H1 (cell line): ENCODE results near the gene RIBC1. TPM values are rescaled to one million over a fixed set of nuclear protein-coding genes. Genes with fewer than 3 reads are reported as not detected.

Experiments used
- CTCF ChIA-PET: fragments of 300-600 bp; sonication (Branson Sonifier 250); formaldehyde crosslinking; loops from one replicate; lab custom pipeline; 2021; ENCODE audit not compliant: partially characterized antibody; lab: Charles Lee
- POLR2A ChIA-PET: fragments of 300-600 bp; sonication (Branson Sonifier 250); formaldehyde crosslinking; loops from one replicate; lab custom pipeline; 2021; ENCODE audit warnings: inconsistent platforms; ENCODE audit not compliant: partially characterized antibody; lab: Charles Lee
- DNase-seq, 2 experiments: peaks; one replicate each; pipeline versions ENCODE4 v3.0.0 to v3.0.0-alpha.2; 2010 to 2022; ENCODE audit warnings: low spot score in 2 of 2, low read depth in 1 of 2, mixed read lengths in 1 of 2
- FAIRE-seq: peaks from 2 replicates; lab custom pipeline; 2011; peaks lifted over from hg19 to GRCh38; lab: Jason Lieb, UNC
- H2AFZ ChIP-seq: 2 replicates; pipeline ENCODE4 v1.8.1; 2012; ENCODE audit warnings: low read length, inconsistent platforms
- H2AK5ac ChIP-seq: 2 replicates; pipeline ENCODE4 v1.6.1; 2013; ENCODE audit warnings: low read depth, low read length
- H2BK120ac ChIP-seq: replicated peaks from 2 replicates; pipeline ENCODE3; 2013; ENCODE audit warnings: low read depth, low read length, inconsistent platforms
- H2BK12ac ChIP-seq: 2 replicates; pipeline ENCODE4 v1.6.1; 2013; ENCODE audit warnings: low read depth, low read length
- H2BK15ac ChIP-seq: 2 replicates; pipeline ENCODE4 v1.6.1; 2013; ENCODE audit warnings: low read length
- H2BK20ac ChIP-seq: 2 replicates; pipeline ENCODE4 v1.6.1; 2013; ENCODE audit warnings: low read length
- H2BK5ac ChIP-seq: 2 replicates; pipeline ENCODE4 v1.6.1; 2013; ENCODE audit warnings: low read depth, low read length
- H3K14ac ChIP-seq: 2 replicates; pipeline ENCODE4 v1.6.1; 2013; ENCODE audit warnings: inconsistent platforms; ENCODE audit not compliant: insufficient read length
- H3K18ac ChIP-seq: 2 replicates; pipeline ENCODE4 v1.6.1; 2013; ENCODE audit warnings: low read length; ENCODE audit errors: extremely low read depth
- H3K23ac ChIP-seq: 2 replicates; pipeline ENCODE4 v1.6.1; 2013; ENCODE audit warnings: inconsistent platforms; ENCODE audit not compliant: insufficient read length
- H3K23me2 ChIP-seq: 2 replicates; pipeline ENCODE4 v1.6.1; 2013; ENCODE audit warnings: low read depth, low read length
- H3K27ac ChIP-seq: 2 replicates; pipeline ENCODE4 v1.6.1; 2011; ENCODE audit warnings: low read depth, low read length, inconsistent platforms
- H3K27me3 ChIP-seq, 4 experiments: replicated peaks in 1 of 4; 1 replicate in 1 of 4; 2 replicates in 3 of 4; pipeline versions ENCODE4 v1.6.1 to v1.8.1; 2011 to 2013; ENCODE audit warnings: low read length in 3 of 4, mild to moderate bottlenecking in 3 of 4, inconsistent platforms in 2 of 4, mixed read lengths in 2 of 4, moderate library complexity in 1 of 4; ENCODE audit not compliant: control insufficient read depth in 3 of 4, insufficient read depth in 3 of 4; ENCODE audit errors: extremely low read depth in 1 of 4
- H3K36me3 ChIP-seq, 4 experiments: 2 replicates each; pipeline versions ENCODE4 v1.6.1 to v1.8.1; 2011 to 2013; ENCODE audit warnings: mild to moderate bottlenecking in 4 of 4, low read length in 3 of 4, moderate library complexity in 2 of 4, control low read depth in 1 of 4, inconsistent platforms in 1 of 4; ENCODE audit not compliant: insufficient read depth in 4 of 4, control insufficient read depth in 2 of 4
- H3K4ac ChIP-seq: replicated peaks from 2 replicates; pipeline ENCODE3; 2013; ENCODE audit warnings: low read length, low read depth, mixed read lengths, inconsistent platforms; ENCODE audit not compliant: insufficient read length
- H3K4me1 ChIP-seq, 4 experiments: replicated peaks in 1 of 4; 1 replicate in 1 of 4; 2 replicates in 3 of 4; pipeline versions ENCODE4 v1.6.1 to v1.8.1; 2011 to 2013; ENCODE audit warnings: low read length in 3 of 4, inconsistent platforms in 2 of 4, mixed read lengths in 1 of 4; ENCODE audit not compliant: insufficient read depth in 4 of 4, control insufficient read depth in 3 of 4
- H3K4me2 ChIP-seq, 2 experiments: 2 replicates each; pipeline versions ENCODE4 v1.6.1 to v1.8.1; 2011 to 2013; ENCODE audit warnings: low read depth in 2 of 2, low read length in 2 of 2, control low read depth in 1 of 2, inconsistent platforms in 1 of 2, mild to moderate bottlenecking in 1 of 2; ENCODE audit not compliant: insufficient read depth in 1 of 2
- H3K4me3 ChIP-seq, 4 experiments: fragments of 200-600, 300-600 bp in 1 of 4; sonication (generic), shearing (Covaris generic), sonication (Bioruptor Twin) in 1 of 4; 2 replicates each; pipeline versions ENCODE4 v1.5.1 to v1.8.1; 2011 to 2016; ENCODE audit warnings: low read length in 4 of 4, low read depth in 3 of 4, control low read depth in 2 of 4, inconsistent platforms in 2 of 4, mild to moderate bottlenecking in 2 of 4, mixed read lengths in 1 of 4, moderate library complexity in 1 of 4; ENCODE audit not compliant: insufficient read depth in 2 of 4; ENCODE audit errors: extremely low read depth in 1 of 4
- H3K56ac ChIP-seq: replicated peaks from 2 replicates; pipeline ENCODE3; 2013; ENCODE audit warnings: low read depth, mild to moderate bottlenecking, mixed read lengths, low read length, inconsistent platforms; ENCODE audit not compliant: insufficient read length
- H3K79me1 ChIP-seq: 2 replicates; pipeline ENCODE4 v1.6.1; 2013; ENCODE audit warnings: low read depth, low read length, control low read depth
- H3K79me2 ChIP-seq, 2 experiments: 2 replicates each; pipeline versions ENCODE4 v1.6.1 to v1.8.1; 2012 to 2013; ENCODE audit warnings: low read length in 2 of 2, mild to moderate bottlenecking in 2 of 2, inconsistent platforms in 1 of 2; ENCODE audit not compliant: insufficient read depth in 2 of 2, control insufficient read depth in 1 of 2
- H3K9ac ChIP-seq, 4 experiments: replicated peaks in 1 of 4; 1 replicate in 1 of 4; 2 replicates in 3 of 4; pipeline versions ENCODE4 v1.6.1 to v1.8.1; 2011 to 2013; ENCODE audit warnings: low read depth in 3 of 4, low read length in 3 of 4, control low read depth in 2 of 4, mild to moderate bottlenecking in 2 of 4, moderate library complexity in 2 of 4, inconsistent platforms in 1 of 4; ENCODE audit errors: extremely low read depth in 1 of 4
- H3K9me3 ChIP-seq, 2 experiments: 2 replicates each; pipeline versions ENCODE4 v1.6.1 to v1.8.1; 2012 to 2013; ENCODE audit warnings: mild to moderate bottlenecking in 2 of 2, moderate library complexity in 2 of 2, control low read depth in 1 of 2, inconsistent platforms in 1 of 2, low read depth in 1 of 2, low read length in 1 of 2, mixed read lengths in 1 of 2; ENCODE audit not compliant: insufficient read depth in 2 of 2
- H4K20me1 ChIP-seq, 2 experiments: replicated peaks in 1 of 2; 2 replicates each; pipeline versions ENCODE3 to v1.8.1; 2011 to 2013; ENCODE audit warnings: inconsistent platforms in 2 of 2, low read length in 2 of 2, mild to moderate bottlenecking in 1 of 2; ENCODE audit not compliant: insufficient read depth in 2 of 2, control insufficient read depth in 1 of 2
- H4K5ac ChIP-seq: 2 replicates; pipeline ENCODE4 v1.6.1; 2013; ENCODE audit warnings: low read length, low read depth, mixed read lengths, inconsistent platforms; ENCODE audit not compliant: insufficient read length
- H4K8ac ChIP-seq: 2 replicates; pipeline ENCODE4 v1.8.0; 2013; ENCODE audit warnings: mild to moderate bottlenecking, moderate library complexity, low read length, inconsistent platforms; ENCODE audit not compliant: insufficient read depth; ENCODE audit errors: extremely low read depth
- H4K91ac ChIP-seq: replicated peaks from 2 replicates; pipeline ENCODE3; 2013; ENCODE audit warnings: low read length, mixed read lengths, inconsistent platforms; ENCODE audit not compliant: insufficient read length
- EGR1 ChIP-seq: IDR thresholded peaks from 2 replicates; pipeline ENCODE4 v1.6.1; 2011; ENCODE audit warnings: low read depth, low read length, borderline replicate concordance
- KDM5A ChIP-seq: fragments of 200-600 bp; IDR thresholded peaks from 2 replicates; pipeline ENCODE4 v1.7.1; 2012; ENCODE audit warnings: mild to moderate bottlenecking, low read length, inconsistent platforms, mixed read lengths
- NANOG ChIP-seq: IDR thresholded peaks from 2 replicates; pipeline ENCODE4 v1.6.1; 2011; ENCODE audit warnings: low read length, low read depth, mild to moderate bottlenecking, inconsistent platforms; ENCODE audit not compliant: insufficient read depth, poor library complexity, severe bottlenecking
- NRF1 ChIP-seq: IDR thresholded peaks from 2 replicates; pipeline ENCODE4 v1.6.1; 2011; ENCODE audit warnings: mild to moderate bottlenecking, low read depth, low read length, improper control_type of control experiment
- PHF8 ChIP-seq: fragments of 200-600 bp; sonication (generic); conservative IDR thresholded peaks from 2 replicates; pipeline ENCODE4 v1.7.1; 2012; ENCODE audit warnings: low read depth, mild to moderate bottlenecking, inconsistent platforms, low read length, moderate library complexity
- POLR2AphosphoS5 ChIP-seq: IDR thresholded peaks from 2 replicates; pipeline ENCODE4 v1.6.1; 2011; ENCODE audit warnings: low read depth, low read length
- TAF1 ChIP-seq: IDR thresholded peaks from 2 replicates; pipeline ENCODE4 v1.6.1; 2011; ENCODE audit warnings: mild to moderate bottlenecking, low read depth, low read length
- WGBS, 2 experiments: shearing (Covaris generic) in 1 of 2; methylation state at CpG; one replicate each; pipeline versions ENCODE4 v1.1.6 to v1.1.7; 2013 to 2015; ENCODE audit warnings: low lambda C conversion rate in 2 of 2, mixed read lengths in 2 of 2, inconsistent platforms in 1 of 2, low coverage in 1 of 2, missing lambda C conversion rate in 1 of 2; ENCODE audit not compliant: insufficient replicate concordance in 2 of 2, insufficient coverage in 1 of 2, insufficient read length in 1 of 2; ENCODE audit errors: extremely low coverage in 1 of 2, missing lambda C conversion rate in 1 of 2; 5-methylcytosine and 5-hydroxymethylcytosine counted together
- polyA plus RNA-seq, 7 experiments: library from polyadenylated mRNA; depleted of rRNA in 3 of 7; stranded (reverse) in 5 of 7; unstranded in 2 of 7; fragments of >200 nt in 5 of 7; fragments of 200-250 nt in 2 of 7; gene quantifications; 1 replicate in 5 of 7; 2 replicates in 1 of 7; 4 replicates in 1 of 7; pipeline versions ENCODE4 v1.2.1 to v1.2.3, GENCODE V29; 2011 to 2013; ENCODE audit warnings: missing spikeins in 2 of 7, mixed read lengths in 2 of 7
- total RNA-seq: library from RNA; stranded (reverse); fragmentation: NEBNext Ultra II Directional; extraction: Animal tissue kit (Norgen Biotek cat#: 25700); gene quantifications from 2 replicates; pipeline ENCODE4 v1.2.1, GENCODE V29; 2021
- TF ChIP-seq, protein P1 (sequence below): IDR thresholded peaks from 2 replicates; pipeline ENCODE4 v1.6.1; 2012; ENCODE audit warnings: inconsistent platforms

RIBC1 gene
- total and polyA plus RNA-seq, 2 of the 8 experiments (the other 6 are each of a cell fraction or from before 2014, with no cell fraction given), result 0.41 to 0.97 TPM

DNA sequence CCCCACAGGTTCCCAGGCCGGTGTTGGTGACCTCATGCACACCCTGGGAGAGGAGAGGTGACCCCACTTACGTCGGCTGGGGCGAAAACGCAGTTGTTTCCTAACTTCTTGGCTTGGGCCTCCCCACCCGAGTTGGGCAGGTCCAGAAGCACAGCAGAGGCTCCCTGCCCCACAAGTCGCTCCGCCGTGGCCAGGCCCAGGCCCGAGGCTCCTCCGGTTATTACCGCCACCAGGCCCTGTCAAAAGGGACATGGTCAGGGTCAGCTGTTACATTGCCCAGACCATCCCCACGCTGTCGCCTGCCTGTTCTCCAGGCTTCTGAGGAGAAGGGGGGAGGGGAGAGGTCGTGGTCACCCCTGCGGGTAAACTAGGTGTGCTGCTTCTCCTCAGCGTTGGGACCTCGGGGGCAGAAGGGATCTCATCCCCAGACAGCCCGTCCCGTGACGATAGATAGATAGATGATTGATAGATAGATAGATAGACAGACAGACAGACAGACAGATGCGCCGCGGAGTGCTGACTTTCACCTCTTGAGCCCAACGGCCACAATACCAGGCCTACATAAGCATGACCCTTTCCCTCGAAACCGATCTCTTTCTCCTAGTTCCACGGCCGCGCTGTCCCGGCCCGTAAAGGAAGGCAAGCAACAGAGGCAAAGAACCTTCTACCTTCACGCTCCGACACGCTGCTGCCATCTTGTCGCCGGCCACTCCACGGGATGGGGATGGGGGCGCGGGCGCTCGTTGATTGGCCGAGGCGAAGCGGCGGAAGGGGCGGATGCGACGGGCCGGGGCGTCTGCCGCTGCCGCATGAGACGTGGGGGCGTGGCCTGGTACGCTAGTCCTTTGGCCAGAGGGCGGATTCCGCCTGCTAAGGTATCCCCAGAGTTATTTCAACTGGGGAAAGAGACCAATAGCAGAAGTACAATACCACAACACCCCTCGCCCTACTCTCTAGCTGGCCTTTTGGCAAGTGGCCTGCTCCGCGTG lies 11.3 kb downstream of the RIBC1 start, which contains the start of gene HSD17B10:
HSD17B10 (minus strand) TSS at position 720 of the 989 bp plus-strand sequence; CDS start at position 695, 25 bp downstream.
- H3K4ac ChIP-seq, result no peak within 1 kb of the TSS
- H4K8ac ChIP-seq, result peak within 1 kb of the TSS; percentile 39; the same call in 1 of the 2 replicates
- peak within 1 kb of the TSS; percentile 68 to 83 for H3K4me2 ChIP-seq
- peaks cover 0 to 16% (median 10%) of the 10 kb centered on the region in 4 experiments; a peak in 6 of 8 replicates for H3K36me3 ChIP-seq
- peak within 1 kb of the TSS; percentile 60; the same call in 1 of the 2 replicates for H2BK5ac ChIP-seq
- POLR2A ChIA-PET, result interaction anchor here (0.8 to 5.8 kb wide), 2 partner anchors 11 to 57 kb away, joined by 3 to 33 read pairs; partner anchors contain the start of genes RIBC1 and SMC1A
- no peaks in the 10 kb centered on the region for H3K9me3 ChIP-seq
- peak within 1 kb of the TSS; percentile 67; the same call in 1 of the 2 replicates for H3K27ac ChIP-seq
- CTCF ChIA-PET, result interaction anchor here (0.8 to 1.2 kb wide), 2 partner anchors 12 kb away, joined by 3 to 4 read pairs; partner anchors contain the start of genes RIBC1 and SMC1A
- no peak within 1 kb of the TSS for H4K91ac ChIP-seq
- no peak within 1 kb of the TSS for H2BK15ac ChIP-seq
- H4K5ac ChIP-seq, result no peak within 1 kb of the TSS
- no peak within 1 kb of the TSS; the same call in 1 of the 2 replicates for H3K18ac ChIP-seq
- FAIRE-seq (peak; percentile 28), DNase-seq (peak in 1 of 2 experiments; percentile 83)
- no peaks in the 10 kb centered on the region for H3K27me3 ChIP-seq
- H2AFZ ChIP-seq, result peak within 1 kb of the TSS; percentile 67
- no peaks in the 10 kb centered on the region for H3K79me1 ChIP-seq
- H3K14ac ChIP-seq, result no peak within 1 kb of the TSS
- H2AK5ac ChIP-seq, result no peak within 1 kb of the TSS
- no peak within 1 kb of the TSS for H3K23ac ChIP-seq
- H3K23me2 ChIP-seq, result peaks cover 6% of the 10 kb centered on the region; the same call in 1 of the 2 replicates
- H2BK20ac ChIP-seq, result no peak within 1 kb of the TSS
- no peaks in the 10 kb centered on the region for H3K79me2 ChIP-seq
- peak within 1 kb of the TSS in 3 of 4 experiments; percentile 58 to 91 (median 71); a peak in 6 of 7 replicates for H3K9ac ChIP-seq
- 10% methylated on average over 37 of the region's 61 CpGs; no CpG with 5 or more reads in 1 of the 2 experiments for WGBS, 2 experiments
- no peak within 1 kb of the TSS for H2BK120ac ChIP-seq
- peaks cover 0 to 7% (median 0%) of the 10 kb centered on the region in 4 experiments; a peak in 3 of 7 replicates for H3K4me1 ChIP-seq
- no peak within 1 kb of the TSS for H3K56ac ChIP-seq
- no peak within 1 kb of the TSS for H2BK12ac ChIP-seq
- H4K20me1 ChIP-seq, result no peaks in the 10 kb centered on the region
- H3K4me3 ChIP-seq, result peak within 1 kb of the TSS; percentile 74 to 94 (median 80)
- TF ChIP-seq NANOG (no peak), PHF8 (peak; percentile 55; the same call in 1 of the 2 replicates), TAF1 (peak; percentile 58; the same call in 1 of the 2 replicates), KDM5A (peak; percentile 75; the same call in 1 of the 2 replicates), POLR2AphosphoS5 (0 out of 2 replicates have a peak, but pooled peaks have one; percentile 51), EGR1 (no peak), NRF1 (no peak)
- TF ChIP-seq, protein P1, sequence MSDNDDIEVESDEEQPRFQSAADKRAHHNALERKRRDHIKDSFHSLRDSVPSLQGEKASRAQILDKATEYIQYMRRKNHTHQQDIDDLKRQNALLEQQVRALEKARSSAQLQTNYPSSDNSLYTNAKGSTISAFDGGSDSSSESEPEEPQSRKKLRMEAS, result 0 out of 2 replicates have a peak, but pooled peaks have one; percentile 16
